HepG2 (cell line): ENCODE measurements around the gene TMEM87B. TPM values are rescaled to one million over a fixed set of nuclear protein-coding genes. Genes with fewer than 3 reads are reported as not detected.

Source experiments
- HOXA9 ChIP-seq: sonication (generic); formaldehyde crosslinking; IDR thresholded peaks from 2 replicates; pipeline ENCODE4 v1.8.1; 2022; ENCODE audit warnings: missing genetic modification reagents, mild to moderate bottlenecking, moderate library complexity, borderline replicate concordance
- NFE2 ChIP-seq: sonication (generic); formaldehyde crosslinking; IDR thresholded peaks from 2 replicates; pipeline ENCODE4 v1.4.0; 2020; ENCODE audit warnings: missing genetic modification reagents
- PCBP2 ChIP-seq: fragments of 200-400 bp; formaldehyde crosslinking; optimal IDR thresholded peaks from 2 replicates; pipeline ENCODE3; 2018; ENCODE audit warnings: low read length, low read depth; ENCODE audit not compliant: poor library complexity, severe bottlenecking
- RARG ChIP-seq: sonication (generic); formaldehyde crosslinking; IDR thresholded peaks from 2 replicates; pipeline ENCODE4 v1.4.0; 2020; ENCODE audit warnings: low read depth, mild to moderate bottlenecking, missing genetic modification reagents
- RELA ChIP-seq: sonication (generic); formaldehyde crosslinking; IDR thresholded peaks from 2 replicates; pipeline ENCODE4 v1.4.0; 2020; ENCODE audit warnings: missing genetic modification reagents
- ZNF136 ChIP-seq: sonication (generic); formaldehyde crosslinking; IDR thresholded peaks from 2 replicates; pipeline ENCODE4 v1.8.1; 2022; ENCODE audit warnings: low read depth, mild to moderate bottlenecking, moderate library complexity, missing genetic modification reagents
- ZNF292 ChIP-seq: sonication (generic); formaldehyde crosslinking; IDR thresholded peaks from 2 replicates; pipeline ENCODE4 v1.8.1; 2022; ENCODE audit warnings: mild to moderate bottlenecking, low read depth, missing genetic modification reagents, borderline replicate concordance
- polyA plus RNA-seq, 8 experiments: library from polyadenylated mRNA; depleted of rRNA in 3 of 8; stranded (reverse) in 7 of 8; unstranded in 1 of 8; fragments of >200 nt; fragmentation: Illumina TruSeq in 4 of 8; extraction: Trizol in 4 of 8; gene quantifications; 2 replicates each; pipeline versions ENCODE4 v1.2.1 to v1.2.3, GENCODE V29; 2011 to 2016; ENCODE audit warnings: low read depth in 4 of 8, missing spikeins in 1 of 8, mixed read lengths in 1 of 8; ENCODE audit not compliant: insufficient read depth in 1 of 8
- total RNA-seq, 5 experiments: library from RNA; depleted of rRNA; stranded (reverse); fragments of >200 nt; fragmentation: Illumina TruSeq; extraction: Trizol; gene quantifications; 2 replicates each; pipeline ENCODE4 v1.2.3, GENCODE V29; 2016; ENCODE audit warnings: low read depth in 1 of 5
- TF ChIP-seq, protein P1 (sequence below): sonication (generic); formaldehyde crosslinking; IDR thresholded peaks from 2 replicates; pipeline ENCODE4 v1.4.0; 2020; ENCODE audit warnings: missing genetic modification reagents
- TF ChIP-seq, protein P2 (sequence below): sonication (generic); formaldehyde crosslinking; IDR thresholded peaks from 2 replicates; pipeline ENCODE4 v1.8.1; 2023; ENCODE audit warnings: mild to moderate bottlenecking, inconsistent platforms, moderate library complexity, missing genetic modification reagents, borderline replicate concordance
- TF ChIP-seq, protein P3 (sequence below): IDR thresholded peaks from 2 replicates; pipeline ENCODE4 v1.6.1; 2012; ENCODE audit warnings: low read length, improper control_type of control experiment
- TF ChIP-seq, protein P4 (sequence below): sonication (generic); formaldehyde crosslinking; conservative IDR thresholded peaks from 2 replicates; pipeline ENCODE4 v1.4.0; 2020; ENCODE audit warnings: missing genetic modification reagents

TMEM87B gene
- total and polyA plus RNA-seq, 2 of the 13 experiments (the other 11 are each of a cell fraction or from before 2014, with no cell fraction given) = 15.1 to 16.2 TPM

DNA sequence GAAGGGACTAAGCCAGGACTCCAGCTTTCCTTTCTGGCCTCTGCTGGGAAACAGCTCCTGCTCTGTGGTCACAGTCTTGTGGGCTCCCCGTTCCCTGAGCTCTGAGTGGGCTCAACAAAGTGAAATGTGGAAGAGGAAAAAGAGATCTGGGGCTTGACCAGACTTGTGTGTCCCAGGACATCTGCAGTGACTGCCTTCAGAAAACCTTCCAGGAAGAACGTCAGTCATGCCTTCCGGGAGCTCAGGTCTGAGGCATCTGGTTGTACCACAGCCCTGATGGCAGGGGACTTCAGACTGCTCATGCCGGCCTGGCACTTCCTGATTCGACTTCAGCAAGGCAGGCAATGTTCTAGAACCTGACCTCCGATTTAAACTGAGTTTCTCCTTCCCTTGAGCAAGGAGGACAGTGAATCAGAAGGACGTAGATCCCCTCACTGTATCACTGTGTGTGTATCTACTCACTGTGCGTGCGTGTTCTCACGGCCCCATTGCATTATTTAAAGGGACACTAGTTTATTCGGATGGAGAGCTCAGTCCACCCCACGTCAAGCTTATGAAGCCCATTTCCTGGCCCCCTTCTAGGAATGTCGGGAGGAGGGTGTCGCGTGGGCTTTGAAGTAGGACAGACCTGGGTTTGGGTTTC lies 82.6 kb downstream of the TMEM87B start (continued):
- TF ChIP-seq PCBP2 (no peak), RARG (CRISPR knock-in tag) (no peak), ZNF136 (no peak), RELA (CRISPR knock-in tag) (no peak), HOXA9 (CRISPR knock-in tag) (no peak), NFE2 (no peak), ZNF292 (CRISPR knock-in tag) (peak; percentile 65; the same call in 1 of the 2 replicates)
- TF ChIP-seq, protein P1, sequence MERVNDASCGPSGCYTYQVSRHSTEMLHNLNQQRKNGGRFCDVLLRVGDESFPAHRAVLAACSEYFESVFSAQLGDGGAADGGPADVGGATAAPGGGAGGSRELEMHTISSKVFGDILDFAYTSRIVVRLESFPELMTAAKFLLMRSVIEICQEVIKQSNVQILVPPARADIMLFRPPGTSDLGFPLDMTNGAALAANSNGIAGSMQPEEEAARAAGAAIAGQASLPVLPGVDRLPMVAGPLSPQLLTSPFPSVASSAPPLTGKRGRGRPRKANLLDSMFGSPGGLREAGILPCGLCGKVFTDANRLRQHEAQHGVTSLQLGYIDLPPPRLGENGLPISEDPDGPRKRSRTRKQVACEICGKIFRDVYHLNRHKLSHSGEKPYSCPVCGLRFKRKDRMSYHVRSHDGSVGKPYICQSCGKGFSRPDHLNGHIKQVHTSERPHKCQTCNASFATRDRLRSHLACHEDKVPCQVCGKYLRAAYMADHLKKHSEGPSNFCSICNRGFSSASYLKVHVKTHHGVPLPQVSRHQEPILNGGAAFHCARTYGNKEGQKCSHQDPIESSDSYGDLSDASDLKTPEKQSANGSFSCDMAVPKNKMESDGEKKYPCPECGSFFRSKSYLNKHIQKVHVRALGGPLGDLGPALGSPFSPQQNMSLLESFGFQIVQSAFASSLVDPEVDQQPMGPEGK (CRISPR knock-in tag) = no peak; the same call in 1 of the 2 replicates
- TF ChIP-seq, protein P2, sequence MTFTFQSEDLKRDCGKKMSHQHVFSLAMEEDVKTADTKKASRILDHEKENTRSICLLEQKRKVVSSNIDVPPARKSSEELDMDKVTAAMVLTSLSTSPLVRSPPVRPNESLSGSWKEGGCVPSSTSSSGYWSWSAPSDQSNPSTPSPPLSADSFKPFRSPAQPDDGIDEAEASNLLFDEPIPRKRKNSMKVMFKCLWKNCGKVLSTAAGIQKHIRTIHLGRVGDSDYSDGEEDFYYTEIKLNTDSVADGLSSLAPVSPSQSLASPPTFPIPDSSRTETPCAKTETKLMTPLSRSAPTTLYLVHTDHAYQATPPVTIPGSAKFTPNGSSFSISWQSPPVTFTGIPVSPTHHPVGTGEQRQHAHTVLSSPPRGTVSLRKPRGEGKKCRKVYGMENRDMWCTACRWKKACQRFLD (CRISPR knock-in tag) = no peak
- TF ChIP-seq, protein P3, sequence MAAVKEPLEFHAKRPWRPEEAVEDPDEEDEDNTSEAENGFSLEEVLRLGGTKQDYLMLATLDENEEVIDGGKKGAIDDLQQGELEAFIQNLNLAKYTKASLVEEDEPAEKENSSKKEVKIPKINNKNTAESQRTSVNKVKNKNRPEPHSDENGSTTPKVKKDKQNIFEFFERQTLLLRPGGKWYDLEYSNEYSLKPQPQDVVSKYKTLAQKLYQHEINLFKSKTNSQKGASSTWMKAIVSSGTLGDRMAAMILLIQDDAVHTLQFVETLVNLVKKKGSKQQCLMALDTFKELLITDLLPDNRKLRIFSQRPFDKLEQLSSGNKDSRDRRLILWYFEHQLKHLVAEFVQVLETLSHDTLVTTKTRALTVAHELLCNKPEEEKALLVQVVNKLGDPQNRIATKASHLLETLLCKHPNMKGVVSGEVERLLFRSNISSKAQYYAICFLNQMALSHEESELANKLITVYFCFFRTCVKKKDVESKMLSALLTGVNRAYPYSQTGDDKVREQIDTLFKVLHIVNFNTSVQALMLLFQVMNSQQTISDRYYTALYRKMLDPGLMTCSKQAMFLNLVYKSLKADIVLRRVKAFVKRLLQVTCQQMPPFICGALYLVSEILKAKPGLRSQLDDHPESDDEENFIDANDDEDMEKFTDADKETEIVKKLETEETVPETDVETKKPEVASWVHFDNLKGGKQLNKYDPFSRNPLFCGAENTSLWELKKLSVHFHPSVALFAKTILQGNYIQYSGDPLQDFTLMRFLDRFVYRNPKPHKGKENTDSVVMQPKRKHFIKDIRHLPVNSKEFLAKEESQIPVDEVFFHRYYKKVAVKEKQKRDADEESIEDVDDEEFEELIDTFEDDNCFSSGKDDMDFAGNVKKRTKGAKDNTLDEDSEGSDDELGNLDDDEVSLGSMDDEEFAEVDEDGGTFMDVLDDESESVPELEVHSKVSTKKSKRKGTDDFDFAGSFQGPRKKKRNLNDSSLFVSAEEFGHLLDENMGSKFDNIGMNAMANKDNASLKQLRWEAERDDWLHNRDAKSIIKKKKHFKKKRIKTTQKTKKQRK = no peak
- TF ChIP-seq, protein P4, sequence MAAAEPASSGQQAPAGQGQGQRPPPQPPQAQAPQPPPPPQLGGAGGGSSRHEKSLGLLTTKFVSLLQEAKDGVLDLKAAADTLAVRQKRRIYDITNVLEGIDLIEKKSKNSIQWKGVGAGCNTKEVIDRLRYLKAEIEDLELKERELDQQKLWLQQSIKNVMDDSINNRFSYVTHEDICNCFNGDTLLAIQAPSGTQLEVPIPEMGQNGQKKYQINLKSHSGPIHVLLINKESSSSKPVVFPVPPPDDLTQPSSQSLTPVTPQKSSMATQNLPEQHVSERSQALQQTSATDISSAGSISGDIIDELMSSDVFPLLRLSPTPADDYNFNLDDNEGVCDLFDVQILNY (CRISPR knock-in tag) = no peak
